ENCODE measurements around the gene ESRP2.

- TF ChIP-seq POLR2AphosphoS5 (IDR thresholded peaks at IDR 0.05; ENCODE audit: low read depth, low read length) (no peak), POLR2A (IDR thresholded peaks at IDR 0.05; ENCODE audit: low read depth, low read length) (no peak)
Measured at GRCh38 chr16:68186877-68187276, 49.0 kb downstream of the ESRP2 start.

Data from GM12892 (cell line).